ENCODE results near the gene PFKM.

DNA sequence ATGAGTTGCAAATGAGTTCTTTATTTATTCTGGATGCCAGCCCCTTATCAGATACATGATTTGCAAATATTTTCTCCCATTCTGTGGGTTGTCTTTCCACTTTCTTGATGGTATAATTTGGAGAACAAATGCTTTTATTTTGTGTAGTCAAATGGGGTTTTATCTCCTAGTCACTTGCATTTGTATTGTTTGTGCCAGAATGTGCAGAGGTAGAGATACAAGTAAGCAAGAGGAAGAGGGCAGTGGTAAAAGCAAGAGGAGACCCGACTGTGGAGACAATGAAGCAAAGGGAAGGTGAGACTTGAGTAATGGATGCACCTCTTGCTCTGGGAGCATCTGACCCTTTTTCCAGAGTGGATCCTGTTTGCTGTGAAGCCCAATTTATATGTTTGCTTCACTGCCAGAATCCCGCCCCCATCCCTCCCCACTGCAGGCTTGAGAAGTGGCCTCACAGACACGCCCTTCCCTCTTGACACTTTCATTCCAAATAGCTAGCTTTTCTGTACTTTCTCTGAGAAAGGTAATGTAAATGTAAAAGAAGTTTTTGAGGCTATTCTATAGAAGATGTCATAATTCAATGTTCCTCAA is 786 bp upstream of the PFKM start:
- TF ChIP-seq, protein P1, sequence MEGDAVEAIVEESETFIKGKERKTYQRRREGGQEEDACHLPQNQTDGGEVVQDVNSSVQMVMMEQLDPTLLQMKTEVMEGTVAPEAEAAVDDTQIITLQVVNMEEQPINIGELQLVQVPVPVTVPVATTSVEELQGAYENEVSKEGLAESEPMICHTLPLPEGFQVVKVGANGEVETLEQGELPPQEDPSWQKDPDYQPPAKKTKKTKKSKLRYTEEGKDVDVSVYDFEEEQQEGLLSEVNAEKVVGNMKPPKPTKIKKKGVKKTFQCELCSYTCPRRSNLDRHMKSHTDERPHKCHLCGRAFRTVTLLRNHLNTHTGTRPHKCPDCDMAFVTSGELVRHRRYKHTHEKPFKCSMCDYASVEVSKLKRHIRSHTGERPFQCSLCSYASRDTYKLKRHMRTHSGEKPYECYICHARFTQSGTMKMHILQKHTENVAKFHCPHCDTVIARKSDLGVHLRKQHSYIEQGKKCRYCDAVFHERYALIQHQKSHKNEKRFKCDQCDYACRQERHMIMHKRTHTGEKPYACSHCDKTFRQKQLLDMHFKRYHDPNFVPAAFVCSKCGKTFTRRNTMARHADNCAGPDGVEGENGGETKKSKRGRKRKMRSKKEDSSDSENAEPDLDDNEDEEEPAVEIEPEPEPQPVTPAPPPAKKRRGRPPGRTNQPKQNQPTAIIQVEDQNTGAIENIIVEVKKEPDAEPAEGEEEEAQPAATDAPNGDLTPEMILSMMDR (conservative IDR thresholded peaks at IDR 0.05), result no peak
- TF ChIP-seq ZFX (IDR thresholded peaks at IDR 0.05), result no peak
